Suprapubic skin (tissue), 4 donors: ENCODE results near the gene SDHD.

ENCODE experiments used
- CTCF ChIP-seq, 2 donors: fragments of 200-600 bp in 1 of 2; fragments of 450-650 bp in 1 of 2; sonication (generic) in 1 of 2; IDR thresholded peaks; one replicate each; pipeline ENCODE4 v1.5.1; 2016 to 2019; ENCODE audit warnings: antibody characterized with exemption in 2 of 2, mild to moderate bottlenecking in 1 of 2, moderate library complexity in 1 of 2
- EP300 ChIP-seq: sonication (generic); formaldehyde crosslinking; IDR thresholded peaks from one replicate; pipeline ENCODE4 v1.6.1; 2017; ENCODE audit warnings: antibody characterized with exemption
- POLR2A ChIP-seq, 2 donors: fragments of 450-650 bp; IDR thresholded peaks; one replicate each; pipeline ENCODE4 v1.6.1; 2017; ENCODE audit warnings: antibody characterized with exemption in 2 of 2, mild to moderate bottlenecking in 2 of 2, moderate library complexity in 2 of 2
- POLR2AphosphoS5 ChIP-seq, 3 donors: sonication (generic); formaldehyde crosslinking; IDR thresholded peaks; one replicate each; pipeline ENCODE4 v1.6.1; 2017; ENCODE audit warnings: antibody characterized with exemption in 3 of 3

- TF ChIP-seq POLR2AphosphoS5 (IDR thresholded peaks at IDR 0.05) (no peak), CTCF (IDR thresholded peaks at IDR 0.05) (no peak), POLR2A (IDR thresholded peaks at IDR 0.05) (no peak), EP300 (no peak)
These were observed 9.5 kb downstream of the SDHD start for GRCh38 chr11:112096194-112096593.
